Neural crest cell (in vitro differentiated cells): Measurements from ENCODE around the gene FHIT. TPM values are rescaled to one million over a fixed set of nuclear protein-coding genes. Genes with fewer than 3 reads are reported as not detected.

ENCODE experiments used
- DNase-seq: peaks from one replicate; pipeline ENCODE4 v3.0.0; 2021; ENCODE audit warnings: low read depth, mixed read lengths, low spot score
- H3K27ac Mint-ChIP-seq: one replicate; pipeline ENCODE4 v1.8.0; 2021; ENCODE audit warnings: mild to moderate bottlenecking, mixed read lengths; ENCODE audit not compliant: unreplicated experiment
- H3K27me3 Mint-ChIP-seq: 2 replicates; pipeline ENCODE4 v1.8.0; 2021; ENCODE audit warnings: low read depth, mild to moderate bottlenecking, mixed read lengths
- H3K36me3 Mint-ChIP-seq: 2 replicates; pipeline ENCODE4 v1.8.0; 2021; ENCODE audit warnings: low read depth, mild to moderate bottlenecking, mixed read lengths
- H3K4me1 Mint-ChIP-seq: 2 replicates; pipeline ENCODE4 v1.8.0; 2021; ENCODE audit warnings: mixed read lengths
- H3K4me3 Mint-ChIP-seq: one replicate; pipeline ENCODE4 v1.8.0; 2021; ENCODE audit warnings: mild to moderate bottlenecking, mixed read lengths
- H3K9me3 Mint-ChIP-seq: 2 replicates; pipeline ENCODE4 v1.8.0; 2021; ENCODE audit warnings: mixed read lengths
- total RNA-seq: library from RNA; stranded (reverse); gene quantifications from 2 replicates; pipeline ENCODE4 v1.2.1, GENCODE V29; 2021
- TF ChIP-seq, protein P1 (sequence below): fragments of 200-600 bp; sonication (generic); conservative IDR thresholded peaks from 2 replicates; pipeline ENCODE4 v1.5.0; 2021; ENCODE audit warnings: antibody characterized with exemption, mild to moderate bottlenecking

The FHIT gene
- total RNA-seq, 1 donor from 2014 or later = 5.2 TPM

DNA sequence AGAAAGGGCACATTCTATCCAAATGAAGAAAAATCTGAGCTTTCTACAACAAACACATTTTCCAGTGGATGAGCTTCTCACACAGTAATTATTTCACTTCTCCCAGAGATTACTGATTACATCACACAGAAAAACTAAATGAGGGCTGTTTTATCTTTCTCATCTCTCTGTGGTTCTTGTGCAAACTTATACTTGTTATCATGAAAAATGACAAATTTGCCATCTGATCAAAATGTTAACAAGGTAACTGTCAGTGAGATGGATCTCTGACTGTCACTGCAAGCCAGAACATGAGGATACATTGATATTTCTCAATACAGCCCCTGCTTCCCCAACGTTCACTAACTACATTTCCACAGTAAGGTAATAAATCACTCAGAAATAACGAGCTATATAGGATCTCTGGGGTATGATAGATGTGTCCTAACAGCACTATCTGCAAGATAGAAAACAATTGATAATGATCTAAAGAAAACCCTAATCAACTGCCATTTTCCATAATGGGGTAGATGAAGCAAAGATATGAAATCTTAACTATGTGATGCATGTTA lies 1372.1 kb downstream of the FHIT start:
- H3K27ac Mint-ChIP-seq = no peak overlapping the region
- peaks cover 2% of the 10 kb centered on the region for H3K9me3 Mint-ChIP-seq
- DNase-seq = no peak
- no peak overlapping the region for H3K4me3 Mint-ChIP-seq
- peaks cover 3% of the 10 kb centered on the region for H3K27me3 Mint-ChIP-seq
- no peaks in the 10 kb centered on the region for H3K36me3 Mint-ChIP-seq
- H3K4me1 Mint-ChIP-seq = peaks cover 14% of the 10 kb centered on the region
- TF ChIP-seq, protein P1, sequence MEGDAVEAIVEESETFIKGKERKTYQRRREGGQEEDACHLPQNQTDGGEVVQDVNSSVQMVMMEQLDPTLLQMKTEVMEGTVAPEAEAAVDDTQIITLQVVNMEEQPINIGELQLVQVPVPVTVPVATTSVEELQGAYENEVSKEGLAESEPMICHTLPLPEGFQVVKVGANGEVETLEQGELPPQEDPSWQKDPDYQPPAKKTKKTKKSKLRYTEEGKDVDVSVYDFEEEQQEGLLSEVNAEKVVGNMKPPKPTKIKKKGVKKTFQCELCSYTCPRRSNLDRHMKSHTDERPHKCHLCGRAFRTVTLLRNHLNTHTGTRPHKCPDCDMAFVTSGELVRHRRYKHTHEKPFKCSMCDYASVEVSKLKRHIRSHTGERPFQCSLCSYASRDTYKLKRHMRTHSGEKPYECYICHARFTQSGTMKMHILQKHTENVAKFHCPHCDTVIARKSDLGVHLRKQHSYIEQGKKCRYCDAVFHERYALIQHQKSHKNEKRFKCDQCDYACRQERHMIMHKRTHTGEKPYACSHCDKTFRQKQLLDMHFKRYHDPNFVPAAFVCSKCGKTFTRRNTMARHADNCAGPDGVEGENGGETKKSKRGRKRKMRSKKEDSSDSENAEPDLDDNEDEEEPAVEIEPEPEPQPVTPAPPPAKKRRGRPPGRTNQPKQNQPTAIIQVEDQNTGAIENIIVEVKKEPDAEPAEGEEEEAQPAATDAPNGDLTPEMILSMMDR = no peak

DNA sequence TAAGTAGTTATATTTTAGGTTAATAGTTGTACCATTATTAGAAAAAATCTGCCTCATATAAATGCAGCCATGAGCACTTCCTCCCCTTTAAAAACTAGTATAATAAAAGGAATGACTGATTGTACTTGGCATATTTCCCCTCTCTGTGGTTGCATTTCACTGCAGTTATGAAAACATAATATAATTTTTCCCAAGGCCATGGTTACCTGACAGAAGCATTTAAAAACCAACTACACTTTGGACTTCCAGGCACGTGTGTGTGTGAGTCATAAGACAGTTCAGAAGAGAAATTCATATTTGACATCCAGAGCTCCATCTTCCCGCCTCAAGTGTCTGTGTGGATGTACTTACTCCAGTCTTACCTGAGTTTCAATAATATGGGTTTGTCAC lies 1373.2 kb downstream of the FHIT start:
- DNase-seq = no peak
- Mint-ChIP-seq H3K36me3 (no peaks in the 10 kb centered on the region), H3K4me1 (peaks cover 23% of the 10 kb centered on the region), H3K27me3 (peaks cover 3% of the 10 kb centered on the region), H3K4me3 (no peak overlapping the region), H3K9me3 (peaks cover 2% of the 10 kb centered on the region), H3K27ac (no peak overlapping the region)
- TF ChIP-seq, protein P1 = no peak

DNA sequence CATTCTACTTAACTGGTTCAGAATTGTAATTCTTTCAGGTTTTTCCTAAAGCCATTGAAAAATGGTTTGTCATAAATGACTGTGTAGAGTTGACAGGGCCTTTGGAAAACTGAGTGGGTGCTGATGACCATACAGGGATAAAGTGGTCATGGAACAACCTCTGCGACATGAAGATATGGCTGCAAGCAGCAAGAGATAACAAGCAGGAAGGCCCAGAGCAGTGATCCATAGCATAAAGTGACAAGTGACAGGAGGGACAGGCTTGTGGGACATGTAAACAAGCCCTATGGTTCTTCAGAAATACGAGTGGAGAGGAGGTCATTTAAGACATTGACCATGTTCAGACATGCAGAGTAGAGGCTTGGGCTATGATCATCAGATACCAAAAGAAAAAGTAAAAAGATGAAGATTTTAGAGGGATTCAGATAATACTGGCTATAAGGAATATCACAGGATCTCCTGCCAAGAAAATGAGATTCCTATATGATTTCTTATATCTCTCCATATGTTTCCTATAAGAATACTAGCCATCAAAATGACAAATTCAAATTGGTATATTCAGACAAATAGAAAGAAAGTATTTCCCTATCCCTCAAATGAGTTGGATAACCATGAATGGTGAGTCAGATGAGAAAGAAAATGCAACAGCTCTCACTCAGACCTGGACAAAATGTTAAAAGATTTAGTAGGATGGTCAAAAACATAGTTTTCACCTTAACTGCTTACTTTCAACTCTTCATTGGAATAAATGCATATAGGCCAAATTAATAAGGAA lies 1373.8 kb downstream of the FHIT start:
- no peak overlapping the region for H3K27ac Mint-ChIP-seq
- H3K36me3 Mint-ChIP-seq = no peaks in the 10 kb centered on the region
- no peak for DNase-seq
- peaks cover 3% of the 10 kb centered on the region for H3K27me3 Mint-ChIP-seq
- H3K4me3 Mint-ChIP-seq = no peak overlapping the region
- TF ChIP-seq, protein P1 = no peak
- peaks cover 2% of the 10 kb centered on the region for H3K9me3 Mint-ChIP-seq
- H3K4me1 Mint-ChIP-seq = peaks cover 23% of the 10 kb centered on the region

DNA sequence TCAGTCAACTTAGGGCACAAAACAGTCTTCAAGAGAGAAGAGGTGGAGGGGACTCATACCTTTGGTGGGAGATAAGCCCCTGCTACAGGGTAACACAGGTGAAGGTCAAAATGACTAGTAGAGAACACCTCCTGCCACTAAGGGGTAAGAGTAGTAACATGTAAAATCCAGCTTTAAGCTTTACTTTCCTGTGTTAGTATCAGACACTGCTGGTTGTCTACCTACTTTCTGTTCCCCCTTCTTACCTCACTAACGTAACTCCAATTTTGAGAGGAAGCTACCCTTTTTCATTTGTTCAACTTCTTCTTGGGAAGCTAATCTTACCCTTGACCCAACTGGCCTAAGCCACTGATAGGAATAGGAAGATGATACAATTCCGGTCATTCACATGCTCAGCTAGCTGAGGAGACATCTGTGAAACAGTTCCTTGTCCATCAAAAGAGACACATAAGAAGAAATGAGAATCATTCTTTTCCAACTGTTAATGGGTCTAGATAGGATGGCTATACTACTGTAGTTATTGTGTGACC lies 1374.7 kb downstream of the FHIT start:
- no peaks in the 10 kb centered on the region for H3K36me3 Mint-ChIP-seq
- H3K27ac Mint-ChIP-seq = no peak overlapping the region
- peaks cover 3% of the 10 kb centered on the region for H3K27me3 Mint-ChIP-seq
- peaks cover 26% of the 10 kb centered on the region for H3K4me1 Mint-ChIP-seq
- TF ChIP-seq, protein P1 = no peak
- DNase-seq = no peak
- H3K9me3 Mint-ChIP-seq = peaks cover 2% of the 10 kb centered on the region
- H3K4me3 Mint-ChIP-seq = no peak overlapping the region

DNA sequence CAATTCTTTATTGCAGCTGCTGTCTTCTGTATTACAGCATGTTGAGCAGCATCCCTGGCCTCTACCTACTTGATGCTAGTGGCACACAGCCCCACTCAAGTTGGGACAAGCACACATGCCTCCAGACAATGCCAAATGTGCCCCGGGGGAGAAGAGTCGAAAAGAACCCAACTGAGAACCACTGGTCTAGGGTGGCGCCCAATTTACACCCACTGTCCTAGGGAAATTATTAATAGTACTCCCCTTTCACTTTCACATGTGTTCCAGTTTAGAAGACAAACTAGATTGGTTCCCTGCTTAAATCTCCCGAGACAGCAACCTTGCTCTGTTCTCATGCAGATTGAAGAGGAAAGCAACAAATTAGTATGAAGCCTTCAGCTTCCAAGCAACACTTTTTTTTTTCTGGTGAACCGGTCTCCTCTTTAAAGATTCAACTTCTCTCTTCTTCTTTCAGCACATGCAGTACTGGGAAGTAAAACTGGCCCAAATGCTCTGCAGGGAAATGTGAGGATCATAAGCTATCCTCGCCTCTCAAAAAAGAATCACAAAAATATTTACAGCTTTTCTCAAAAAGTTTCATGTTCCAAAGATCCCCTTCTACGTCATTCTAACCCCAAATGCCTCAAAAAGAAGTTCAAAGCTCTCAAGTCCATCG lies 1377.5 kb downstream of the FHIT start:
- Mint-ChIP-seq H3K4me1 (peaks cover 26% of the 10 kb centered on the region), H3K27me3 (no peaks in the 10 kb centered on the region), H3K27ac (no peak overlapping the region), H3K36me3 (no peaks in the 10 kb centered on the region), H3K4me3 (no peak overlapping the region), H3K9me3 (peaks cover 9% of the 10 kb centered on the region)
- no peak for DNase-seq
- TF ChIP-seq, protein P1 = no peak
